ENCODE results near the gene DDX27. TPM values are rescaled to one million over a fixed set of nuclear protein-coding genes. Genes with fewer than 3 reads are reported as not detected.

The DDX27 gene
- total and polyA plus RNA-seq, 2 of the 13 experiments (the other 11 are each of a cell fraction or from before 2014, with no cell fraction given): 42.6 to 72.8 TPM

GRCh38 chr20:49280463-49281058 lies 61.3 kb downstream of the DDX27 start (continued):
- no peak for TF ChIP-seq ZNF317 (CRISPR knock-in tag; IDR thresholded peaks at IDR 0.05)
- no peak for TF ChIP-seq RBAK (CRISPR knock-in tag; IDR thresholded peaks at IDR 0.05)
- no peak for TF ChIP-seq PHF20 (CRISPR knock-in tag; IDR thresholded peaks at IDR 0.05)
- TF ChIP-seq ZBTB42 (CRISPR knock-in tag; IDR thresholded peaks at IDR 0.05): peak; percentile 59; the same call in 1 of the 2 replicates
- TF ChIP-seq MLX (CRISPR knock-in tag; IDR thresholded peaks at IDR 0.05): no peak
- no peak for TF ChIP-seq FIP1L1 (IDR thresholded peaks at IDR 0.05; ENCODE audit: borderline replicate concordance, insufficient read depth, low read depth, low read length)
- TF ChIP-seq BCL6 (CRISPR knock-in tag; IDR thresholded peaks at IDR 0.05): no peak
- TF ChIP-seq ATF2 (CRISPR knock-in tag; IDR thresholded peaks at IDR 0.05): no peak
- no peak for TF ChIP-seq PCBP1 (IDR thresholded peaks at IDR 0.05; ENCODE audit: borderline replicate concordance, low read depth, low read length)
- no peak for TF ChIP-seq USF2 (IDR thresholded peaks at IDR 0.05; ENCODE audit: low read depth, low read length)
- TF ChIP-seq USF2 (CRISPR knock-in tag; IDR thresholded peaks at IDR 0.05; ENCODE audit: borderline replicate concordance): no peak
- TF ChIP-seq IKZF4 (CRISPR knock-in tag; IDR thresholded peaks at IDR 0.05; ENCODE audit: borderline replicate concordance, low read depth, not compliant biosample characterization): peak; percentile 19
- TF ChIP-seq NFYC (CRISPR knock-in tag; IDR thresholded peaks at IDR 0.05): no peak
- no peak for TF ChIP-seq ZNF513 (CRISPR knock-in tag; conservative IDR thresholded peaks at IDR 0.05)
- no peak for TF ChIP-seq PRDM10 (CRISPR knock-in tag; IDR thresholded peaks at IDR 0.05; ENCODE audit: low read depth)
- no peak; the same call in 1 of the 2 replicates for TF ChIP-seq MBD4 (IDR thresholded peaks at IDR 0.05; ENCODE audit: borderline replicate concordance, low read length)
- TF ChIP-seq NFATC3 (CRISPR knock-in tag; IDR thresholded peaks at IDR 0.05): no peak
